A549 (cell line): ENCODE data around the gene SLC35C1. TPM values are rescaled to one million over a fixed set of nuclear protein-coding genes. Genes with fewer than 3 reads are reported as not detected.
A peak's percentile ranks its signal among the peaks of the same experiment; 100 is the strongest.
"Not testable (repeated sequence)": the region's sequence is repeated elsewhere in the genome, so short reads cannot be mapped to it uniquely, and the experiment has no call there.

Experiments used
- ATAC-seq, 2 experiments: fragments of 200-7000 bp in 1 of 2; fragments of >200 bp in 1 of 2; cut with Nextera tagmentation in 1 of 2; cut with Tn5 transposase in 1 of 2; 3 replicates each; pipeline versions ENCODE4 v1.8.0 to v1.9.1; 2018 to 2020; ENCODE audit warnings: mild to moderate bottlenecking in 1 of 2, moderate library complexity in 1 of 2
- CTCF ChIA-PET: fragments of 300-600 bp; sonication (Branson Sonifier 250); formaldehyde crosslinking; extraction: SDS; loops from one replicate; lab custom pipeline; 2021; ENCODE audit warnings: antibody characterized with exemption, inconsistent platforms; lab: Yijun Ruan, JAX
- POLR2A ChIA-PET: fragments of 350-600 bp; formaldehyde crosslinking; extraction: SDS; loops from one replicate; lab custom pipeline; 2021; ENCODE audit warnings: antibody characterized with exemption, inconsistent platforms; lab: Yijun Ruan, JAX
- DNase-seq, 2 experiments: peaks; one replicate each; pipeline versions ENCODE4 v3.0.0 to v3.0.0-alpha.2; 2011 to 2016; ENCODE audit warnings: low read depth in 1 of 2, low spot score in 1 of 2
- FAIRE-seq: peaks from 2 replicates; lab custom pipeline; 2011; peaks lifted over from hg19 to GRCh38; lab: Jason Lieb, UNC
- H3K27ac ChIP-seq, 2 experiments: fragments of >200 bp; sonication (Bioruptor Twin); formaldehyde crosslinking; 3 replicates each; pipeline ENCODE4 v1.5.1; 2016 to 2017
- H3K4me1 ChIP-seq: fragments of >200 bp; sonication (Bioruptor Twin); formaldehyde crosslinking; 3 replicates; pipeline ENCODE4 v1.6.1; 2016
- H3K4me2 ChIP-seq: fragments of >200 bp; sonication (Bioruptor Twin); formaldehyde crosslinking; 3 replicates; pipeline ENCODE4 v1.6.1; 2016
- H3K4me3 ChIP-seq: fragments of >200 bp; sonication (Bioruptor Twin); formaldehyde crosslinking; 3 replicates; pipeline ENCODE4 v1.5.1; 2016
- H3K9me3 ChIP-seq: fragments of >200 bp; sonication (Bioruptor Twin); formaldehyde crosslinking; 3 replicates; pipeline ENCODE4 v1.6.1; 2016
- CTCF ChIP-seq: fragments of >200 bp; sonication (Bioruptor Twin); formaldehyde crosslinking; IDR thresholded peaks from 3 replicates; pipeline ENCODE4 v1.5.1; 2016
- EHF ChIP-seq: fragments of 250-450 bp; sonication (Bioruptor Pico); IDR thresholded peaks from 2 replicates; pipeline ENCODE4 v1.5.0; 2020; ENCODE audit warnings: mild to moderate bottlenecking
- FOSB ChIP-seq: fragments of 250-450 bp; sonication (Bioruptor Pico); IDR thresholded peaks from 2 replicates; pipeline ENCODE4 v1.5.0; 2020; ENCODE audit warnings: mild to moderate bottlenecking, moderate library complexity
- HDAC2 ChIP-seq: fragments of 200-600 bp; sonication (generic); IDR thresholded peaks from 2 replicates; pipeline ENCODE4 v1.6.1; 2016
- HMGXB4 ChIP-seq: fragments of 250-450 bp; sonication (Bioruptor Pico); IDR thresholded peaks from 2 replicates; pipeline ENCODE4 v1.5.0; 2021; ENCODE audit warnings: mild to moderate bottlenecking, moderate library complexity, borderline replicate concordance
- HOXA7 ChIP-seq: fragments of 250-450 bp; sonication (Bioruptor Pico); IDR thresholded peaks from 2 replicates; pipeline ENCODE4 v1.5.0; 2020; ENCODE audit warnings: mild to moderate bottlenecking, moderate library complexity
- HOXB13 ChIP-seq: fragments of 250-450 bp; sonication (Bioruptor Pico); IDR thresholded peaks from 2 replicates; pipeline ENCODE4 v1.5.0; 2020; ENCODE audit warnings: low read depth, mild to moderate bottlenecking, moderate library complexity
- JUNB ChIP-seq: fragments of >200 bp; sonication (Bioruptor Twin); formaldehyde crosslinking; IDR thresholded peaks from 2 replicates; pipeline ENCODE4 v1.6.1; 2016
- KDM1A ChIP-seq: fragments of 200-600 bp; sonication (generic); IDR thresholded peaks from 2 replicates; pipeline ENCODE4 v1.6.1; 2016; ENCODE audit warnings: low read depth, mild to moderate bottlenecking
- MYC ChIP-seq: IDR thresholded peaks from 2 replicates; pipeline ENCODE4 v1.6.1; 2012; ENCODE audit warnings: mild to moderate bottlenecking, inconsistent platforms, low read length, improper control_type of control experiment, borderline replicate concordance
- NR3C1 ChIP-seq: fragments of >200 bp; sonication (Bioruptor Twin); formaldehyde crosslinking; IDR thresholded peaks from 3 replicates; pipeline ENCODE4 v1.6.1; 2017
- RAD21 ChIP-seq, 2 experiments: fragments of >200 bp in 1 of 2; sonication (Bioruptor Twin) in 1 of 2; formaldehyde crosslinking in 1 of 2; IDR thresholded peaks in 1 of 2; conservative IDR thresholded peaks in 1 of 2; 2 replicates in 1 of 2; 3 replicates in 1 of 2; pipeline ENCODE4 v1.6.1; 2012 to 2018; ENCODE audit warnings: inconsistent platforms in 1 of 2
- RARB ChIP-seq: fragments of 250-450 bp; sonication (Bioruptor Pico); IDR thresholded peaks from 2 replicates; pipeline ENCODE4 v1.8.0; 2021; ENCODE audit warnings: mild to moderate bottlenecking, moderate library complexity
- RCOR1 ChIP-seq: fragments of 150-350 bp; IDR thresholded peaks from 2 replicates; pipeline ENCODE4 v1.6.1; 2014; ENCODE audit warnings: antibody characterized with exemption, low read length, low read depth
- RFX5 ChIP-seq: fragments of 450-650 bp; IDR thresholded peaks from 2 replicates; pipeline ENCODE4 v1.7.1; 2014; ENCODE audit warnings: antibody characterized with exemption, mild to moderate bottlenecking, moderate library complexity
- SMC3 ChIP-seq: fragments of >200 bp; sonication (Bioruptor Twin); formaldehyde crosslinking; IDR thresholded peaks from 3 replicates; pipeline ENCODE4 v1.6.1; 2018; ENCODE audit warnings: inconsistent platforms
- USF2 ChIP-seq: fragments of 450-650 bp; IDR thresholded peaks from 2 replicates; pipeline ENCODE4 v1.6.1; 2014; ENCODE audit warnings: antibody characterized with exemption
- WGBS: methylation state at CpG from one replicate; pipeline ENCODE4 v1.1.6; 2017; ENCODE audit errors: missing lambda C conversion rate; 5-methylcytosine and 5-hydroxymethylcytosine counted together
- polyA plus RNA-seq, 4 experiments: library from polyadenylated mRNA; depleted of rRNA in 3 of 4; stranded (reverse); fragments of >200 nt; fragmentation: RNase III in 1 of 4; extraction: RNeasy Plus Mini Kit Qiagen cat#74134 plus additional on column Dnase treatment in 1 of 4; gene quantifications; 2 replicates in 3 of 4; 3 replicates in 1 of 4; pipeline ENCODE4 v1.2.3, GENCODE V29; 2011 to 2017

Gene SLC35C1
- polyA plus RNA-seq, 2 of the 4 experiments (the other 2 are of a cell fraction) = 3.3 to 14.0 TPM

- no peak for DNase-seq
- ChIA-PET CTCF (interaction anchor here (1.6 to 3.0 kb wide), 3 partner anchors 7 to 62 kb away, joined by 3 to 18 read pairs (median 9); no protein-coding TSS in a partner anchor), POLR2A (interaction anchor here (0.8 kb wide), 1 partner anchor 13 kb away, joined by 3 read pairs; the partner anchor contains the start of gene CRY2)
- Histone ChIP-seq H3K27ac (no peak overlapping the region), H3K4me2 (no peak overlapping the region), H3K9me3 (no peaks in the 10 kb centered on the region), H3K4me3 (no peak overlapping the region), H3K4me1 (no peaks in the 10 kb centered on the region)
- ATAC-seq = no peak
- no peak for FAIRE-seq
- 22% methylated on average over 3 of the region's 3 CpGs for WGBS
- no peak for TF ChIP-seq NR3C1
- TF ChIP-seq, all 56 proteins: peak for 0
These were observed 28.8 kb downstream of the SLC35C1 start for GRCh38 chr11:45833761-45834160.

- FAIRE-seq = no peak
- Histone ChIP-seq H3K27ac (no peak overlapping the region), H3K4me2 (no peak overlapping the region), H3K9me3 (no peaks in the 10 kb centered on the region), H3K4me3 (no peak overlapping the region), H3K4me1 (no peaks in the 10 kb centered on the region)
- WGBS = 40% methylated on average over 4 of the region's 4 CpGs
- TF ChIP-seq RAD21 (conservative IDR thresholded peaks at IDR 0.05 in 1 of 2, IDR thresholded peaks at IDR 0.05 in 1 of 2) (no peak), KDM1A (no peak), RCOR1 (no peak), RARB (CRISPR knock-in tag) (no peak), JUNB (no peak), NR3C1 (no peak), HDAC2 (no peak)
- peak in 1 of 2 experiments; percentile 39; a peak in 1 of 6 replicates for ATAC-seq
- DNase-seq = no peak
- CTCF ChIA-PET = interaction anchor here (1.6 to 3.0 kb wide), 3 partner anchors 8 to 63 kb away, joined by 3 to 18 read pairs (median 9); no protein-coding TSS in a partner anchor
- POLR2A ChIA-PET = interaction anchor here (0.8 kb wide), 1 partner anchor 13 kb away, joined by 3 read pairs; the partner anchor contains the start of gene CRY2
These were observed 29.4 kb downstream of the SLC35C1 start for GRCh38 chr11:45834298-45834756.

- CTCF ChIA-PET = no interaction called here
- Histone ChIP-seq H3K4me2 (no peak overlapping the region), H3K4me1 (peaks cover 7% of the 10 kb centered on the region), H3K27ac (no peak overlapping the region), H3K9me3 (no peaks in the 10 kb centered on the region), H3K4me3 (no peak overlapping the region)
- DNase-seq = no peak
- TF ChIP-seq HMGXB4 (CRISPR knock-in tag) (no peak), EHF (CRISPR knock-in tag) (no peak)
- 57% methylated on average over 6 of the region's 6 CpGs for WGBS
- POLR2A ChIA-PET = no interaction called here
- no peak for ATAC-seq
- no peak for FAIRE-seq
These were observed 34.3 kb downstream of the SLC35C1 start for GRCh38 chr11:45839204-45839603.

- H3K4me1 ChIP-seq, DNase-seq, CTCF ChIA-PET, H3K27ac ChIP-seq, ATAC-seq, POLR2A ChIA-PET, H3K9me3 ChIP-seq, H3K4me3 ChIP-seq, FAIRE-seq, H3K4me2 ChIP-seq: not testable (repeated sequence)
- WGBS = 77% methylated on average over 13 of the region's 13 CpGs
These were observed 35.3 kb downstream of the SLC35C1 start for GRCh38 chr11:45840251-45840650.

- peak; percentile 61 to 73 for ATAC-seq
- WGBS = 3% methylated on average over 22 of the region's 22 CpGs
- H3K9me3 ChIP-seq = no peaks in the 10 kb centered on the region
- no peak for FAIRE-seq
- TF ChIP-seq HOXA7 (CRISPR knock-in tag) (0 out of 2 replicates have a peak, but pooled peaks have one; percentile 34), HOXB13 (no peak), RAD21 (conservative IDR thresholded peaks at IDR 0.05 in 1 of 2, IDR thresholded peaks at IDR 0.05 in 1 of 2) (peak; percentile 52 to 59; a peak in 4 of 5 replicates), CTCF (peak; percentile 87), USF2 (no peak), FOSB (CRISPR knock-in tag) (no peak), SMC3 (peak; percentile 64; the same call in 2 of the 3 replicates), RFX5 (0 out of 2 replicates have a peak, but pooled peaks have one; percentile 68), MYC (peak; percentile 44; the same call in 1 of the 2 replicates)
- POLR2A ChIA-PET = no interaction called here
- no peak overlapping the region; a peak in 1 of 6 replicates for H3K27ac ChIP-seq
- peak; percentile 88 to 91 for DNase-seq
- H3K4me3 ChIP-seq = peak overlapping the region; percentile 32; the same call in 2 of the 3 replicates
- CTCF ChIA-PET = interaction anchor here (0.6 to 3.9 kb wide), 34 partner anchors 8 to 456 kb away, joined by 3 to 32 read pairs (median 4); no protein-coding TSS in a partner anchor
- peaks cover 15% of the 10 kb centered on the region for H3K4me1 ChIP-seq
- peak overlapping the region; percentile 96 for H3K4me2 ChIP-seq
These were observed 38.4 kb downstream of the SLC35C1 start for GRCh38 chr11:45843158-45843924.
